Measurements from ENCODE around the gene SPATA2.
"Not testable (repeated sequence)": the region's sequence is repeated elsewhere in the genome, so short reads cannot be mapped to it uniquely, and the experiment has no call there.

SPATA2 gene

DNA sequence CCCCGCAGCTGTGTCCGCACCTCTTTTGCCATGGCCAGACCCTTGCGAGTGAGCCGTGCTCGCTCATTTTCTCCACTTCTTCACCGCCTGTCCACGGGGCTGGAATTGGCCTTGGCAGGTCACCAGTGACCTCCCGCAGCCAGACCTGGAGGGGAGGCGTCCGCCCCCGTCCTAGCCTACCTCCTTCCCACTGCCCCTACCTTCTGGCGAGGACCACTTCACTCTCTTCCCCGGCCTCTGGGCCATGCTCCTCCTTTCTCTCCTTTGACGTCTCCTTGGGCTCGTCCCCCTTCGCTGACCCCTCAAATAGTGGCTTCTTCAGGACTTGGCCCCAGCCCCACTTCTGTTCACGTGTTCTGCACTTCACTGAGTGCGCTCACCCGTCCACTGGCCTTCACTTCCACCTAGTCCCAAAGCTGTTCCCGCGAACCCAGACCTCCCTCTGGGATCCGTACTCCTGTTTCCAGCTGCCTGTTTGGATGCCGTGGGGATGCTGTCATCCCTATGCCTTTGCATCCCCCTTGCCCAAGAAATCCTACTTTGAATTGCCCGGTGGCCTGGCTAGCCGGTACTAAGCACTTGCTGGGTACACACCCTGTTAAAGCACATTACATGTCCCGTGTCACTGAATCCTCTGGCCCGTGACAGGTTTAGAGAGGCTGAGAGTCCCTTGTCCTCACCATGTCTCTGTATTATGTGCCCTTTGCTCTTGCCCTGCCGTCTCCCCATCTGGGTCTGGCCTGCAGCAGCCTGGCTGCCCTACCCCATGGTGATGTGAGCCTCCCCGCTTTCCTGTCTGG lies 33.0 kb downstream of the SPATA2 start:
- no peak for DNase-seq

DNA sequence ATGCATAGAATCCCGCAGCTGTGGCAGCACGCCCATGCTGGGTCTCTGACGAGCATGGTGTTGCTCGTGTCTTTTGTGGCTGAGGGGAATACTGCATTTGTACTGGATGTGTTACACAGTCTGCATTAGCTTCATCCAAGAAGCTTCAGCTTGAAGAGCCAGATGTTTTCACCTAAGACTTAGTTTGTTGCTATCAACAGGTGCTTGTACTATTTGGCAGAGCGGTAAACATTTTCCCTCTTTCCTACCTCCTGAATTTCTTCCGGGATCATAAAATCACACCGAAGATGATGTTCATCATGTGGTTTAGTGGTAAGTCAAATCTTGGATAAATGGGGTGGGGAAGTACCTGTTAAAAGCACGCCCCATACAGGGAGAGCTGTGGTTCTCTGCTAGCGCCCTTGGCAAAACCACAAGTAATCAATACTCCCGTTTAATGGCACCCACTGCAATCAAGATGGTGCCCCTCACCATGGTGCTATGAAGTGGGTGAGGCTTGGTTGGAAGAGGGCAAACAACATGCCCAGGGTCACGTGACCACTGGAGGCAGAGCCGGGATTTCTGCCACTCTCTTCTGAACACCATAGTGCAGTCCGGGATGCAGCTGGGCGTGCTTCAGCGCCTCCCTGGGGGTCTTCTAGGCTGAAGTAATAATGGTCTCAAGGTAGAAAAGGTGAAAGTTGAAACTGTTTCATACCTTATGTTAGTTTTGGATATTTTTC lies 34.4 kb downstream of the SPATA2 start:
- no peak for DNase-seq

DNA sequence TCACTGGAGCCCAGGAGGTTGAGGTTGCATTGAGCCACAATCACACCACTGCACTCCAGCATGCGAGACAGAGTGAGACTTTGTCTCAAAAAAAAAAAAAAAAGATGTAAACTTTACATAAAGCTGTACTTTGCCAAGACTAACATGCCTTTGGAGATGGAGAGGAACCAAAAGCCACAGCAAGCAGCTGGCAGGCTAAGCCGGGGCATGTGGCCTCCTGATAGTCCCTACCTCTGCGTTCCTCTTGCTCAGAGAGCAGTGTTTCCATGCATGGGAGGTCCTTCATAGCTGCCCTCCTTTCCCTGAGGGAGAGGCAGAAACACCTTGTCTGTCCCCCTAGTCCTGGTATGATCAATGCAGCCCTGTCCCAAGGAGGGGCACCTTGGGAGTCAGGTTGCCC lies 35.2 kb downstream of the SPATA2 start:
- no peak for DNase-seq

DNA sequence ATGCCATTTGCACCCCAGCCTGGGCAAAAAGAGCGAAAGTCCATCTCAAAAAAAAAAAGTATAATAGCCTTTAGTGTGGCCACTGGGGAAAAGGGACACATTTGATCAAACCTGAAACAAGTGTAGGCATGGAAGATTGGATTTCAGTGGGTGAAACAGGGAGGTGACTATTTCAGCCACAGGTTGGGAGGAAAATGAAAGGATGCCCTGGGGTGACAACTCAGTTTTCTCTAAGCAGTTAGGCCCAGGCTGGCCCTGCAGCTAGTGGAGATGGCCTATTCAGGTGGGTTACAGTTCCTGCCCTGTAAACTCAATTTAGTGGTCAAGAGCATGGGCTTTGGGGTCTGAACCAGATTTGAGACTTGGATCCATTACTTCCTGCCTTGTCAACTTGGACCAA lies 36.4 kb downstream of the SPATA2 start:
- no peak for DNase-seq

DNA sequence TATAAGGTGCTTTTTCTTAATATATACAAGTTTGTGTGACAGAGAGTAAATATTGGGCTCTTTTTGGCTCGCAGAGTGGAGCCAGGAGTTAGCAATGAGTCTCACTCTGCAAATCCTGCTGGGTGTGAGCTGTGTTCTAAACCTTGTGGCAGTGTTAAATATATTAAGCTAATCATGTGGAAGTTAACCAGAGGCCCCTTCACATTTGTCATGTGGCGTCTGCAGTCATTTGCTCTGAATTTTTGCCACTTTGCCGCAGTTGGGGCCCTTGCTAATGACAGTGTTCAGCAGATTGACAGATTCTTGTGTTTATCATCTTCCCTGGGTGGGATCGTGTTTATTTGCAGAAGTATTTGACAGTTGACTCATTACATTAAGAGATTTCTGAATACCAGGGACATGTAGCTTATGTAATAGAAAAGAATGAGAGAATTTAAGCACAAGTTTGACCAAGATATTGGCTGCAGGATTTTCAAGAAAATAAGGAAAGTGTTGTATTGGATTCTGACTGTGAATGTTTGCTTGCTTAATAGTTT lies 37.9 kb downstream of the SPATA2 start:
- DNase-seq, result no peak

DNA sequence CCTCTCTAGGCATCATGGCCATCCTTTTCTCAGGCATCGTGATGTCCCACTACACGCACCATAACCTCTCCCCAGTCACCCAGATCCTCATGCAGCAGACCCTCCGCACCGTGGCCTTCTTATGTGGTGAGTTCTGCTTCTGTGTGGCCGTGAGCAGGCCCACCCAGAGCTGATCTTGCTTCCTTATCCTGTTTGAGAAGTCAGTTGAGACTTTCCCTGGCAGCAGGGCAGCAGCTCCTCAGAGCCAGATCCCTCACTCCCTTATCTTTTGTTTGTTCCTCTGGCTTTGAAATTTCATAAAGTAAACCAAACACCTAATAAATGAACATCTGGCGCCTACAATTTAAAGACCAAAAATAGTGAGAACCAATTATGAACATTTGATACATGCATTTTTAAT lies 40.6 kb downstream of the SPATA2 start:
- DNase-seq, result no peak

DNA sequence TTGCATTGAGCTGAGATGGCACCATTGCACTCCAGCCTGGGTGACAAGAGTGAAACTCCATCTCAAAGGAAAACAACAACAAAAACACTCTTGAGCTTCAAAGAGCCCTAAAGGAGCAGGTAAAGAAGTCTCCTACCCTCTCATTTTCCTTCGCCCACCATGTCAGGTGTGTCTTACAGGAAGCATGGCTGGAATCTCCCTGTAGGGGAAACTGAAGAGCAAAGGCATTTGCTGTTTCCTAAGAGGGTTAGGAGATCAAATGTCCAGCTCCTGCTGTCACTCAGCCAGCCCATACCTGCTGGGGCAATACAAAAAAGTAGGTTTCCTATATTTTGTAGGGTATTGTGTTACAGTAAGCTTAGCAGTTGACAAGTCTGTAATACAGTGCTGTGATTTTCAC lies 43.3 kb downstream of the SPATA2 start:
- DNase-seq, result no peak

DNA sequence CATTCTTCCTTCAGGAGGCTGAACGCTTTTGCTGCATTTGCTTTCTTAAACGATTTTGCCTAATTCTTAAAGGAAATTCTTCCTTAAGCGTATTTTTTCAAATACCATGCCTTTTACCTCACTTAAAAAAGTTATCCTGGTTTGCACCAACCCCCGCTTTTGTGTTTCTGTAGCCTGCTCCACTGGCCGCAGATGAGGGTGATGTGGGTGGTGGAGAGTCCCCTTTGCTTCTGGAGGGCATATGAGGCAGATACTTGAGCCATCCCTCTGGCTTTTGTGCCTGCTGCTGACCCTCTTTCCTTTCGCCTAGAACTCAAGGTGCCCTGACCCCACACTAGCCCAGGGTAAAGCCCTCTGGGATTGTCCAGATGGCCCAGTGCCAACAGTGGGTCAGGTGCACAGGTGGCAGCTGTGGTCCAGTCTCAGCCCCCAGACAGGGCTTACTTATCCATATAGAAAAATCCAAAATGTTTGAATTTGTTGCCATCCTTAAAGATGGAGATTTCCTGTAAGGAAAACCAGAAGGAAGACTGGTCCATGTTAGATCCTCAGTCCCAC lies 43.9 kb downstream of the SPATA2 start:
- no peak for DNase-seq

DNA sequence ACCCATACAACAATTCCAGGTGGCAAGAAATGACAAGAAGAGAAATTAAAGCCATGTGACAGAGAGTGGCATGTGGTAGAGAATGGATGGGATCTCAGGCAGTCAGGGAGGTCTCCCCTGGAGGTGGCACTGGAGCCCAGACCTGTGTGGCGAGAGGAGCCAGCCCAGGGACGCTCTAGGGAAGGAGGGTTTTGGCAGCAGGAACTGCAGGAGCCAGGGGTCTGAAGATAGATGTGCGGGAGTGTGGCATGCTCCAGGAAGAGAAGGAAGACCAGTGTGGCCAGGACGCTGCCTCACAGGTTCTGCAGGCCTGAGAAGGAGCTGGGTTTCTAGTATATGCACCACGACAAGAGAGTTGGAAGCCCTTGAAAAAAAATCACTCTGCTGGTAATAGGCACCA lies 45.1 kb downstream of the SPATA2 start:
- no peak for DNase-seq

DNA sequence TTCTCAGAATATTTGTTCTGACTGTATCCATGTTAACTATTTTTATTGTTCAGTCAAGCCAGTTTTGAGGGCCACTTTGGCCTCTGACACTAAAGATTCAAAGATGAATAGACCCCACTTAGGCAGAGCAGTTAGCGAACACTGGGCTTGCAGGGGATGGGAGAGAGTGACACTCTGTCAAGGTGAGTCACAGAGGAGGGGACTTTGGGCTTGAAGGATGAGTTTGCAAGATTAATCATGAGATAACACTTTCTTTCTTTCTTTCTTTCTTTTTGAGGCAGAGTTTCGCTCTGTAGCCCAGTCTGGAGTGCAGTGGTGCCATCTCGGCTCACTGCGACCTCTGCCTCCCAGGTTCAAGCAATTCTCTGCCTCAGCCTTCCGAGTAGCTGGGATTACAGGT lies 46.4 kb downstream of the SPATA2 start:
- DNase-seq, result no peak

DNA sequence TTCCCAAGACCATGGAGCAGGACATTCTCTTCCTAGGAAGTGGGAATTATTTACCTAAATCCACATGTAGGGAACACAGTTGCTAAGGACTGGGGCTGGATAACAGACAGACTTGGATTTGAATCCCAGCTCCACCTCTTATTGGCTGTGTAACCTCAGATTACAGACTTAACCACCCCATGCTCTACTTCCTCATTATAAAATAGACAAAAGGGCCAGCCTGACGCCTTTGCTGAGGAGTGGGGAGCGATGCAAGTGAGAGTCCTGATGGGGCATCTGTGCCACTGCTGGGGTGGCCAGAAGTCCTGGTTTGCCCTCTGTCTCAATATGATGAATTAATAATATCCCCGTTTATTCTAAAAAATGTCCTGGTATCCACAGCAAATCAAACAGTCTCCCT lies 46.8 kb downstream of the SPATA2 start:
- DNase-seq, result no peak

DNA sequence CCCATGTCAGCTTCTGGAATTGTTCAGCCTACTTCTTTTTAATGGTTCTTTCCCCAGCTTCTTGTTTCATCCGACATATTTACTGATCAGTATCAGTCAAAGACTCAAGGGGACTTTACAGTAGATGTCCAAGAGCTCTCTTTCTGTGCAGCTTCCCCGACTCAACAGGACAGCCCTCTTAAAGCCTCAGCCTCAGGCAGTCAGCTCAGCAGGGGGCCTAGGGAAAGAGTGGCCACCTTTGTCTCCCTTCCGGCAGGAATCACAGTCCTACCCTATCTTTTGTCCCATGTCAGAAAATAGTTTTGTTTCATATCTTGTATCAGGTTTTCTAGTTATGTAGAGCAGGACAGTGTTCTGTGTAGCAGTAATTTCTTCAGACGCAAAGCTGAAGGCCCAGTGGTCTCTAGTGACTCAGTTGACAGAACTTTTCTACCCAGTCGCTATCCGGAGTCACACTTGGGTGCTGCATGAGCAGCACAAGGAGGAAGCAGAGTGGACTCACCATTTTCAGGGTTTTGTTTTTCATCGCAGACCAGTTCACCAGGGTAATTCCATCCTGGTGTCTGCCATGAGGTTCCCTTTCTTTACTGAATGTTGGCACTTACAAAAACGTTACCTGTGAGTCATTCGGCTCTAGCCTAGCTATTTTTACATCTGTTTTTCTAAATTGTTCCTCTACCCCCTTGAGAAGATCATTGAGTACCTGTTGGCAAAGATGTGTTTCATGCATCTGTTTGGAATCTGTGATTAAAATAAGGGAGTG lies 47.7 kb downstream of the SPATA2 start:
- DNase-seq, result no peak

DNA sequence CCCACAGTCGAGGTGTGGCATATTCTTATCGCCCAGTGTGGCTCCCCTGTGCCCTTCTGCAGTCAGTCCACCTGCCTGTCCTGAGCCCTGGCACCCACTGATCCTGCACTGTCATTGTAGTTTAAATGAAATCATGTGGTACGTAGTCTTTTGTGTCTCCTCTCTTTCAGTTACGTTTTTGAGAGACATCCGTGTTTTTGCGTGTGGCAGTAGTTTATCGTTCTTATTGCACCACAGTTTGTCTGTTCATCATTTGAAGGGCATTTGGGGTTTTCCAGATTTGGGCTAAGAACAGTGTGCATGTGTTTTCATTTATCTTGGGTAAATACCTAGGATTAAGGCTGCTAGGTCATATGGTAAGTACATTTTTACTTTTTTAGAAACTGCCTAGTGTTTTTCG lies 49.3 kb downstream of the SPATA2 start:
- no peak for DNase-seq

DNA sequence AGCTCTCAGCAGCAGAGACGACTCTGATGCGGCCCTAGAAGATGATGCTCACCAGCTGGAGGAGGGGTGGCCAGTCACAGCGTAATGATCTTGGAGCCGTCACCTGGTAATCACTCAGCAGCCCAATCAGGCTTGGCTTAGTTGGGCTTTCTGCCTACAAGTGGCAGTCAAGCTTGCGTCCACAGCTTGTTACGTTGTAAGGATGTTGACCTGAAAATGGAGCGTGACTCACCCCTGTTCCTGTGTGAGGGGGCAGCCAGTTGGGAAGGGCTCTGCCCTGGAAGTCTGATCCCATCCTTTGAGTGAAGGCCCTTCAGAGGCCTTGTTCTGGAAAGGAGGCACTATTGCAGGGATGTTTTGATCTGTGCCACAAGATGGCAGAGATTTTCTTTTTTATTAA lies 49.8 kb downstream of the SPATA2 start:
- DNase-seq, result no peak

DNA sequence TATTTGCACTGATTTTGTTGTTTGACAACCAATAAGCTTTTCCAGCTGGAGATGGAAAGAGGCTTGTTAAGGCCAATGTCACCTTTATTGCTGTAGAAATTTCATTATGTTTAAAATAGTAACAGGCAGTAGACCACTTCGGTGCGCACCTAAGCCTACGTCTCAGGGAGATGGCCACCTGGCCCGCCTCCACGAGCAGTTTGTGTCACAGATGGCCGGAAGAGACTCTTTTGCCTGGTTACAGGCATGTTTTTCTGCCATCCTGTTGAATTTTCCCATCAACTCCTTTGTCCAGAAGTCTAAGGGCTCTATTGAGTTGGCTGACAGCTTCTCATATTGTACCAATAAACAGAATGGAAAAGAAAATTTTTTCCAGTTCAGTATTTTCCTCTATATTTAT lies 51.7 kb downstream of the SPATA2 start:
- no peak for DNase-seq

DNA sequence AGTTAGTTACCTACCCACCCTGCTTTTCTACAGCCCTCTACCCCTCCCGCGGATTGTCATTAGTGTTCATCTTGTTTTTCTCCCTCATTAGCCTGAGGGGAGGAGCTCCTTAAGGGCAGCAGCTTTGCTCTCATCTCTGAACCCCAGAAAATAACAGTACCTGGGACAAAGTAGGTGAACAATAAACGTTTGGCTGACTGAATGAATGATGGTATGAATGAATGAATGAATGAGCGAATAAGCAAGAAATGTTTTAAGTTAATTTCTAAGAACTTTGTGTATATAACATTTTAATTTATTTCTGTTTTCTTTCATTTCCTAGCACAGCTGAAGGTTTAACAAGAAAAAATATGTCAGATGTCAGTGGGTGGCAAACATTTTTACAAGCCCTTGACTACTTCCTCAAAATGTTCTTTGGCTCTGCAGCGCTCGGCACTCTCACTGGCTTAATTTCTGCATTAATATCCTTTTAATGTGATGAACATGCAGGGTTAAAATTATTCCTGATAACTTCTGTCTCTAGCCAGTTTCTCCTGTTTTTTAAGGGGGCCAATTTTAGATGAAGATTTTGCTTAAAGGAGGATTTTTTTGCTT lies 52.6 kb downstream of the SPATA2 start:
- no peak for DNase-seq

DNA sequence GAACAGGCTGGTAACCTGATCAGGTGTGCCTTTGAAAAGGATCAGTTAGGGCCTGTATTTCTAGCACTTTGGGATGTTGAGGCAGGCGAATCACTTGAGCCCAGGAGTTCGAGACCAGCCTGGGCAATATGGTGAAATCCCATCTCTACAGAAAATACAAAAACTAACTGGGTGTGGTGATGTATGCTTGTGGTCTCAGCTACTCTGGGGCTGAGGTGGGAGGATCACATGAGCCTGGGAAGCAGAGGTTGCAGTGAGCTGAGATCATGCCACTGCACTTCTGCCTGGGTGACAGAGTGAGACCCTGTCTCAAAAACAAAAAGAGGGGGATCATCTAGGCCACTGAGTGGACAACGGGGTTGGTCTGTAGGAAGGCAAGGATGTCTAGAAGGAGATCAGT lies 54.1 kb downstream of the SPATA2 start:
- DNase-seq, result not testable (repeated sequence)

DNA sequence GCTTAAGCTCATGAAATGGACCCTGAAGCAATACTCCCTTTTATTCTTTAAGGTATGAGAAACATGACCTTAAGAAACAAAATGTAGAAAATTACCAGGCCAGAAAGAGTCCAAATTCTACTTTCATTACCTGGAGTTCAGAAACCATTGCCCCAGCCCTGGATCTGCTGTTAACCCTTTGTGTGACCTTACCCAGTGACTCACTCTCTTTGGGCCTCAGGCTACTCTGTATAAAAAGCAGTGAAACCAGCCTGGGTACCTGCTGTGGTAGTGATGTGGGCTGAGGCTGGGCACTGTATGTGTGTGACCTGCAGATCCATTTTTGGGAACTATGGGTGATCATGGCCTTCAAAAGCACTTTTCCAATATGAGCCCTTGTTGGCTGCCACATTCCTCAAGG lies 55.5 kb downstream of the SPATA2 start:
- no peak for DNase-seq

DNA sequence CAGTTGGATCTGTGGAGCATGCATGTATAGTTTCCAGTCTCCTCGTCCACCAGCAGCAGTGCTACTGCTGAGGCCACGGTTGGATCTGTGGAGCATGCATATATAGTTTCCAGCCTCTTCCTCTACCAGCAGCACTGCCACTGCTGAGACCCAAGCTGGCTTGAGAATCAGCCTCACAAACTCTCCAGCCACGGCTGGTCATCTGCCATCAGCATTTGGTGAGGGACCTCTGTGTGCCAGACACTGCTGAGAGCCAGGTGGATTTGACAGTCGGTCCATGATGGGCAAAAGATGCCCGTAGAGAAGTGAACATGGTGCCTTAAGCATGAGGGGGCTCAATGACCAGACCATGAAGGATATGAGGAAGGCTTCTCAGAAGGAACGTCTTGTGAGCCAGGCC lies 56.3 kb downstream of the SPATA2 start:
- DNase-seq, result no peak

DNA sequence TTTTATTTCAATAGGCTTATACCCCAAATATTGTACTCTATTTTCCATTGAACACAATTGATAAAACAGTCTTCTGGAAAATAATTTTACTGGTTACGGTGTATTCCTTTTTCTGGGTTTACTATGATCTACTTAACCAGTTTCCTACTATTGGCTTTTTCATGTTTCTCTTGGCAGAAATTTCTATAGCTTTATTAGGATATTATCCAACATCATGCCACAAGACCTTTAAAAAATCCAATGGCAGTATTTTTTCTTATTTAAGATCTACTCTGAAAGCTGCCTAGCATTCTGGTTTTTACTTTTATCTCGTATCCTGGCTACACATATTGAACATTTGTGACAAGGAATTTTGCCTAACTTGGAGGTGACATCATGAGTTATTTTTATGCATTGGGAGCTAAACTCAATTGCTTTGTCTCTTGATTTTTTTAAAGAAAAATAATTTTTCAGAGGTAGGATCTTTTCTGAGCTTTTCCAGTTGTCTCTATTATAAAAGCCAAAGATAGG lies 57.2 kb downstream of the SPATA2 start:
- DNase-seq, result no peak

DNA sequence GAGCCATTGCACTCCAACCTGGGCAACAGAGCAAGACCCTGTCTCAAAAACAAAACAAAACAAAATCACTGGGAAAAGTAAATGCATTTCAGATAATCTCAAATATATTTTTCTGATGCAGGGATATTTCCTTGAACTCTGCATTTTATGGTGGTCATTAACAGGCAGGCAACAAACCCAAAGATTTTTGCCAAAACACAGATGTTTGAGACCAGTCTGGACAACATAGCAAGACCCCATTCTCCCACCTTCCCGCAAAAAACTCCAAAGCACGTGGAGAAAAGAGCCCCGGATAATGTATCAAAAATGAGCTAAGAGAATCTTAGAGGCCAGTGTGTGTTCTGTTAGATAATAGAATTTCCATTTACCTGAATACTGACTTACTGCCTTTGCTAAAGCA lies 58.4 kb downstream of the SPATA2 start:
- DNase-seq, result no peak

DNA sequence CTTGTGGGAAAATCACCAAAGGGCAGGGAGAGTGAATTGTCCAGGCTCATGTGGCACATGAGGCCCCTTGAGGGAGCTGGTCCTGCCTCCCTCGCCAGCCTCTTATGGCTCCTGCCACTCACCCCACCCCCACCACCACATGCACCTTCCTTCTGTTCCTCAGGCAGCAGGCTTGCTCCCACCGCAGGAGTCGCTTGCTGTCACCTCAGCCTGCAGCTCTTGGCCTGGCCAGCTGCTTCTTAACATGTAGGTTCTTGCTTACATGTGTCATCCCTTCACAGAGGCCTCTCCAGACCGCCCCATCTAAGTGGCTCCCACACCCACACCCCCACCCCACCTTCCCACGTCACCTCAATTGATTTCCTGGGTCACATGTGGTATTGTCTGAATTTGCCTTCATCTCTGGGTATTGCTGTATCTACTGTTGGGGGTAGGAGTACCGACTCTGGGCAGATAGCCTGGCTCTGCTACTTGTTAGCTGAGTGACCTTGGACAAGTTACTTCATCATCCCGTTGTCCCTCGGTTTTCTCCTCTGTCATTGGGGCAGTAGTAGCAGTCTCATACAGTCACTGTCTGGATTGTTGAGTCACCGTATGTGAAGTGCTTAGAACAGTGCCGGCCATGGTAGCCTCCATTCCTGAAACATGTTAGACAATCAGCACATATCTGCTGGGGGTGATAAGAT lies 61.0 kb downstream of the SPATA2 start:
- DNase-seq, result no peak
